IMR-90 (cell line): ENCODE measurements around the gene AMBRA1. TPM values are rescaled to one million over a fixed set of nuclear protein-coding genes. Genes with fewer than 3 reads are reported as not detected.

ENCODE experiments used
- ATAC-seq: fragments of 200-7000 bp; cut with Tn5 transposase; 2 replicates; pipeline ENCODE4 v1.9.1; 2020; ENCODE audit warnings: low read depth, mild to moderate bottlenecking, moderate library complexity
- BruUV-seq: library from RNA; stranded (reverse); fragments of 400-500 nt; replicated peaks from 2 replicates; lab custom pipeline; 2021; lab: Mats Ljungman, UMichigan
- CTCF ChIA-PET: fragments of 300-600 bp; formaldehyde crosslinking; extraction: SDS; loops from one replicate; lab custom pipeline; 2021; ENCODE audit warnings: antibody characterized with exemption; lab: Yijun Ruan, JAX
- POLR2A ChIA-PET: fragments of 300-600 bp; sonication (Branson Sonifier 250); formaldehyde crosslinking; loops from one replicate; lab custom pipeline; 2022; ENCODE audit warnings: antibody characterized with exemption; ENCODE audit not compliant: unreplicated experiment; lab: Charles Lee
- DNase-seq: peaks from one replicate; pipeline ENCODE4 v3.0.0; 2013
- H2AFZ ChIP-seq: replicated peaks from 2 replicates; pipeline ENCODE3; 2013; ENCODE audit warnings: low read length, mild to moderate bottlenecking; ENCODE audit not compliant: poor library complexity
- H2AK5ac ChIP-seq: 2 replicates; pipeline ENCODE4 v1.6.1; 2013; ENCODE audit warnings: low read depth, low read length, inconsistent platforms
- H2AK9ac ChIP-seq: replicated peaks from 2 replicates; pipeline ENCODE3; 2013; ENCODE audit warnings: mild to moderate bottlenecking, low read depth, low read length, moderate library complexity; ENCODE audit not compliant: poor library complexity
- H2BK120ac ChIP-seq: 2 replicates; pipeline ENCODE4 v1.6.1; 2013; ENCODE audit warnings: low read depth, low read length, inconsistent platforms
- H2BK15ac ChIP-seq: 3 replicates; pipeline ENCODE4 v1.6.1; 2013; ENCODE audit warnings: low read depth, low read length, inconsistent platforms
- H2BK20ac ChIP-seq: 2 replicates; pipeline ENCODE4 v1.6.1; 2013; ENCODE audit warnings: low read depth, mild to moderate bottlenecking, inconsistent platforms, low read length, moderate library complexity
- H2BK5ac ChIP-seq: 2 replicates; pipeline ENCODE4 v1.6.1; 2013; ENCODE audit warnings: mild to moderate bottlenecking, low read depth, low read length, inconsistent platforms; ENCODE audit not compliant: poor library complexity, severe bottlenecking
- H3K14ac ChIP-seq: replicated peaks from 2 replicates; pipeline ENCODE4 v1.6.1; 2013; ENCODE audit warnings: low read depth, low read length, inconsistent platforms
- H3K18ac ChIP-seq: 2 replicates; pipeline ENCODE4 v1.6.1; 2013; ENCODE audit warnings: low read depth, low read length, control low read depth
- H3K23ac ChIP-seq: 2 replicates; pipeline ENCODE4 v1.6.1; 2013; ENCODE audit warnings: low read depth, low read length, inconsistent platforms
- H3K27ac ChIP-seq: 2 replicates; pipeline ENCODE4 v1.5.1; 2013; ENCODE audit warnings: mild to moderate bottlenecking, control low read depth, low read length; ENCODE audit not compliant: insufficient read depth
- H3K27me3 ChIP-seq: 2 replicates; pipeline ENCODE4 v1.6.1; 2013; ENCODE audit warnings: low read length; ENCODE audit not compliant: control insufficient read depth, insufficient read depth
- H3K36me3 ChIP-seq: 2 replicates; pipeline ENCODE4 v1.6.1; 2013; ENCODE audit warnings: low read length, mixed read lengths; ENCODE audit not compliant: control insufficient read depth, insufficient read depth
- H3K4ac ChIP-seq: 2 replicates; pipeline ENCODE4 v1.6.1; 2013; ENCODE audit warnings: low read depth, low read length, inconsistent platforms
- H3K4me1 ChIP-seq: 2 replicates; pipeline ENCODE4 v1.6.1; 2013; ENCODE audit warnings: low read length, mixed read lengths; ENCODE audit not compliant: control insufficient read depth, insufficient read depth
- H3K4me2 ChIP-seq: 2 replicates; pipeline ENCODE4 v1.6.1; 2013; ENCODE audit warnings: low read depth, mild to moderate bottlenecking, control low read depth, low read length, moderate library complexity
- H3K4me3 ChIP-seq: 2 replicates; pipeline ENCODE4 v1.5.1; 2013; ENCODE audit warnings: low read depth, mild to moderate bottlenecking, control low read depth, low read length, moderate library complexity; ENCODE audit not compliant: insufficient read depth
- H3K56ac ChIP-seq: 2 replicates; pipeline ENCODE4 v1.6.1; 2013; ENCODE audit warnings: low read length, inconsistent platforms; ENCODE audit not compliant: insufficient read depth; ENCODE audit errors: extremely low read depth
- H3K79me1 ChIP-seq, 2 experiments: 2 replicates each; pipeline ENCODE4 v1.6.1; 2013; ENCODE audit warnings: low read length in 2 of 2, inconsistent platforms in 1 of 2, low read depth in 1 of 2
- H3K9ac ChIP-seq: 2 replicates; pipeline ENCODE4 v1.6.1; 2013; ENCODE audit warnings: low read depth, low read length, control low read depth
- H3K9me1 ChIP-seq: 2 replicates; pipeline ENCODE4 v1.6.1; 2013; ENCODE audit warnings: low read length, inconsistent platforms; ENCODE audit not compliant: insufficient read depth
- H3K9me3 ChIP-seq: 2 replicates; pipeline ENCODE4 v1.6.1; 2013; ENCODE audit warnings: low read length; ENCODE audit not compliant: control insufficient read depth, insufficient read depth
- H4K20me1 ChIP-seq: 2 replicates; pipeline ENCODE4 v1.6.1; 2013; ENCODE audit warnings: low read length, inconsistent platforms; ENCODE audit not compliant: insufficient read depth
- H4K5ac ChIP-seq: 2 replicates; pipeline ENCODE4 v1.6.1; 2013; ENCODE audit warnings: mild to moderate bottlenecking, low read depth, low read length, control low read depth
- H4K8ac ChIP-seq, 2 experiments: 2 replicates each; pipeline ENCODE4 v1.6.1; 2013; ENCODE audit warnings: low read depth in 2 of 2, low read length in 2 of 2, control low read depth in 1 of 2, inconsistent platforms in 1 of 2
- H4K91ac ChIP-seq: 2 replicates; pipeline ENCODE4 v1.6.1; 2013; ENCODE audit warnings: low read depth, low read length, inconsistent platforms; ENCODE audit not compliant: insufficient read depth
- CEBPB ChIP-seq: IDR thresholded peaks from 2 replicates; pipeline ENCODE4 v1.6.1; 2012; ENCODE audit warnings: low read depth, low read length, improper control_type of control experiment
- CHD1 ChIP-seq: IDR thresholded peaks from 2 replicates; pipeline ENCODE4 v1.6.1; 2012; ENCODE audit warnings: low read depth, low read length, improper control_type of control experiment
- FOS ChIP-seq: fragments of 150-350 bp; IDR thresholded peaks from 2 replicates; pipeline ENCODE4 v1.6.1; 2016; ENCODE audit warnings: low read depth, low read length
- MAFK ChIP-seq: IDR thresholded peaks from 2 replicates; pipeline ENCODE4 v1.6.1; 2012; ENCODE audit warnings: low read depth, low read length, improper control_type of control experiment
- MAZ ChIP-seq: IDR thresholded peaks from 2 replicates; pipeline ENCODE4 v1.6.1; 2012; ENCODE audit warnings: low read depth, mild to moderate bottlenecking, low read length, improper control_type of control experiment, moderate library complexity, borderline replicate concordance
- MXI1 ChIP-seq: IDR thresholded peaks from 2 replicates; pipeline ENCODE4 v1.6.1; 2012; ENCODE audit warnings: low read depth, mild to moderate bottlenecking, low read length, moderate library complexity, borderline replicate concordance
- NFE2L2 ChIP-seq: fragments of 150-350 bp; IDR thresholded peaks from 2 replicates; pipeline ENCODE4 v1.6.1; 2016; ENCODE audit warnings: low read depth, mild to moderate bottlenecking, low read length
- POLR2A ChIP-seq: IDR thresholded peaks from 2 replicates; pipeline ENCODE4 v1.6.1; 2012; ENCODE audit warnings: mild to moderate bottlenecking, low read depth, low read length
- RAD21 ChIP-seq: IDR thresholded peaks from 2 replicates; pipeline ENCODE4 v1.6.1; 2012; ENCODE audit warnings: low read length, improper control_type of control experiment
- RCOR1 ChIP-seq: IDR thresholded peaks from 2 replicates; pipeline ENCODE4 v1.6.1; 2012; ENCODE audit warnings: mild to moderate bottlenecking, low read length, improper control_type of control experiment; ENCODE audit not compliant: insufficient replicate concordance
- RFX5 ChIP-seq: IDR thresholded peaks from 2 replicates; pipeline ENCODE4 v1.8.0; 2012; ENCODE audit warnings: low read depth, mild to moderate bottlenecking, low read length, moderate library complexity
- SMC3 ChIP-seq: fragments of 150-350 bp; IDR thresholded peaks from 2 replicates; pipeline ENCODE4 v1.6.1; 2016; ENCODE audit warnings: low read depth, mild to moderate bottlenecking, antibody characterized with exemption, low read length, moderate library complexity
- WGBS, 2 experiments: methylation state at CpG; one replicate each; pipeline versions ENCODE4 v1.1.5 to v1.1.7; 2013; ENCODE audit warnings: missing lambda C conversion rate in 2 of 2; ENCODE audit not compliant: insufficient read length in 1 of 2; ENCODE audit errors: extremely low coverage in 2 of 2; 5-methylcytosine and 5-hydroxymethylcytosine counted together
- dilution Hi-C: fragments of 300-500 bp; cut with HindIII; formaldehyde crosslinking; loops from one replicate; pipeline ENCODE4 v1.14.3; 2018; ENCODE audit warnings: low sequenced_read_pairs; ENCODE audit not compliant: unreplicated experiment
- in situ Hi-C: fragments of 300-500 bp; cut with MboI; formaldehyde crosslinking; loops from 3 replicates; pipeline ENCODE4 v1.14.3; 2019; ENCODE audit warnings: low sequenced_read_pairs, inconsistent platforms, mixed read lengths
- intact Hi-C: fragments of 100-400 bp; cut with micrococcal nuclease; formaldehyde crosslinking; loops from 2 replicates; pipeline ENCODE4 v1.10.0; 2022
- polyA plus RNA-seq, 3 experiments: library from polyadenylated mRNA; depleted of rRNA; stranded (reverse); fragments of >200 nt; gene quantifications; 2 replicates each; pipeline ENCODE4 v1.2.3, GENCODE V29; 2012; ENCODE audit warnings: low replicate concordance in 1 of 3
- total RNA-seq: library from RNA; depleted of rRNA; stranded (reverse); fragments of >200 nt; gene quantifications from 2 replicates; pipeline ENCODE4 v1.2.3, GENCODE V29; 2012
- TF ChIP-seq, protein P1 (sequence below): fragments of 150-350 bp; IDR thresholded peaks from 2 replicates; pipeline ENCODE4 v1.6.1; 2017; ENCODE audit warnings: mild to moderate bottlenecking, antibody characterized with exemption, low read length, low read depth
- TF ChIP-seq, protein P2 (sequence below): conservative IDR thresholded peaks from 2 replicates; pipeline ENCODE4 v1.5.1; 2012; ENCODE audit warnings: mild to moderate bottlenecking, low read depth, low read length, improper control_type of control experiment
- TF ChIP-seq, protein P3 (sequence below): fragments of 150-350 bp; IDR thresholded peaks from 2 replicates; pipeline ENCODE4 v1.6.1; 2016; ENCODE audit warnings: low read depth, mild to moderate bottlenecking, low read length, moderate library complexity, borderline replicate concordance

AMBRA1 gene
- total and polyA plus RNA-seq, 2 of the 4 experiments (the other 2 are of a cell fraction) = 9.4 to 18.3 TPM

DNA sequence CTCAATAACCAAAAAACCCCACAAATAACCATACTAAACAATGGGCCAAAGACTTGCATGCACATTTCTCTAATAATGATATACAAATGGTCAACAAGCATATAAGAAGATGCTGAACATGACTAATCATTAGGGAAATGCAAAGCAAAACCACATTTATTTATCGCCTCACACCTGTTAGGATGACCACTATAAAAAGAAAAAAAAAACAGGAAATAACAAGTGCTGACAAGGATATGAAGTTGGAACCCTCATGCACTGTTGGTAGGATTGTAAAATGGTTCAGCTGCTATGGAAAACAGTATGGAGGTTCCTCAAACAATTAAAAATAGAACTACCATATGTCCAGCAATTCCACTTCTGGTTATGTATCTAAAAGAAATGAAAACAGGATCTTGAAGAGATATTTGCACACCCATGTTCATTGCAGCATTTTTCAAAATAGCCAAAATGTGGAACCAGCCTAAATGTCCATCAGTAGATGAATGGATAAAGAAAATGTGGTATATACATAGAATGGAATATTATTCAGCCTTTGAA is 66.2 kb downstream of the AMBRA1 start:
- Histone ChIP-seq H3K23ac (no peak overlapping the region), H3K18ac (no peak overlapping the region), H2BK120ac (no peak overlapping the region), H4K20me1 (peaks cover 62% of the 10 kb centered on the region), H3K4me1 (no peaks in the 10 kb centered on the region; the same call in 1 of the 2 replicates), H3K4ac (no peak overlapping the region), H3K27me3 (no peaks in the 10 kb centered on the region), H3K56ac (no peak overlapping the region), H2AK5ac (no peak overlapping the region), H4K5ac (no peak overlapping the region), H2BK5ac (no peak overlapping the region), H3K4me2 (no peak overlapping the region), H4K8ac (no peak overlapping the region), H4K91ac (no peak overlapping the region), H3K36me3 (no peaks in the 10 kb centered on the region), H3K4me3 (no peak overlapping the region), H3K79me1 (peaks cover 24 to 71% of the 10 kb centered on the region in 2 experiments), H3K9ac (no peak overlapping the region), H2BK15ac (no peak overlapping the region), H3K9me3 (peaks cover 2% of the 10 kb centered on the region; the same call in 1 of the 2 replicates), H3K9me1 (peaks cover 9% of the 10 kb centered on the region; the same call in 1 of the 2 replicates), H2BK20ac (no peak overlapping the region), H2AFZ (no peak overlapping the region), H3K14ac (no peak overlapping the region), H3K27ac (no peak overlapping the region), H2AK9ac (no peak overlapping the region)
- no TSS peak for BruUV-seq
- ChIA-PET POLR2A (no interaction called here), CTCF (interaction anchor here (0.6 kb wide), 2 partner anchors 83 to 86 kb away, joined by 3 to 5 read pairs; no protein-coding TSS in a partner anchor)
- DNase-seq = peak; percentile 33
- in situ Hi-C loops (no loop called here), intact Hi-C loops (loop anchor here (2.0 kb wide), 1 partner anchor 37 kb away; no protein-coding TSS in a partner anchor), dilution Hi-C loops (no loop called here)
- no peak for TF ChIP-seq POLR2A
- no peak for TF ChIP-seq RFX5
- TF ChIP-seq, protein P1, sequence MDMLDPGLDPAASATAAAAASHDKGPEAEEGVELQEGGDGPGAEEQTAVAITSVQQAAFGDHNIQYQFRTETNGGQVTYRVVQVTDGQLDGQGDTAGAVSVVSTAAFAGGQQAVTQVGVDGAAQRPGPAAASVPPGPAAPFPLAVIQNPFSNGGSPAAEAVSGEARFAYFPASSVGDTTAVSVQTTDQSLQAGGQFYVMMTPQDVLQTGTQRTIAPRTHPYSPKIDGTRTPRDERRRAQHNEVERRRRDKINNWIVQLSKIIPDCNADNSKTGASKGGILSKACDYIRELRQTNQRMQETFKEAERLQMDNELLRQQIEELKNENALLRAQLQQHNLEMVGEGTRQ = no peak
- TF ChIP-seq RCOR1 = no peak
- no peak for TF ChIP-seq RAD21
- no peak for TF ChIP-seq SMC3
- TF ChIP-seq, protein P2, sequence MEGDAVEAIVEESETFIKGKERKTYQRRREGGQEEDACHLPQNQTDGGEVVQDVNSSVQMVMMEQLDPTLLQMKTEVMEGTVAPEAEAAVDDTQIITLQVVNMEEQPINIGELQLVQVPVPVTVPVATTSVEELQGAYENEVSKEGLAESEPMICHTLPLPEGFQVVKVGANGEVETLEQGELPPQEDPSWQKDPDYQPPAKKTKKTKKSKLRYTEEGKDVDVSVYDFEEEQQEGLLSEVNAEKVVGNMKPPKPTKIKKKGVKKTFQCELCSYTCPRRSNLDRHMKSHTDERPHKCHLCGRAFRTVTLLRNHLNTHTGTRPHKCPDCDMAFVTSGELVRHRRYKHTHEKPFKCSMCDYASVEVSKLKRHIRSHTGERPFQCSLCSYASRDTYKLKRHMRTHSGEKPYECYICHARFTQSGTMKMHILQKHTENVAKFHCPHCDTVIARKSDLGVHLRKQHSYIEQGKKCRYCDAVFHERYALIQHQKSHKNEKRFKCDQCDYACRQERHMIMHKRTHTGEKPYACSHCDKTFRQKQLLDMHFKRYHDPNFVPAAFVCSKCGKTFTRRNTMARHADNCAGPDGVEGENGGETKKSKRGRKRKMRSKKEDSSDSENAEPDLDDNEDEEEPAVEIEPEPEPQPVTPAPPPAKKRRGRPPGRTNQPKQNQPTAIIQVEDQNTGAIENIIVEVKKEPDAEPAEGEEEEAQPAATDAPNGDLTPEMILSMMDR = no peak
- no peak for TF ChIP-seq MAZ
- TF ChIP-seq MAFK = no peak
- TF ChIP-seq MXI1 = no peak
- TF ChIP-seq, protein P3, sequence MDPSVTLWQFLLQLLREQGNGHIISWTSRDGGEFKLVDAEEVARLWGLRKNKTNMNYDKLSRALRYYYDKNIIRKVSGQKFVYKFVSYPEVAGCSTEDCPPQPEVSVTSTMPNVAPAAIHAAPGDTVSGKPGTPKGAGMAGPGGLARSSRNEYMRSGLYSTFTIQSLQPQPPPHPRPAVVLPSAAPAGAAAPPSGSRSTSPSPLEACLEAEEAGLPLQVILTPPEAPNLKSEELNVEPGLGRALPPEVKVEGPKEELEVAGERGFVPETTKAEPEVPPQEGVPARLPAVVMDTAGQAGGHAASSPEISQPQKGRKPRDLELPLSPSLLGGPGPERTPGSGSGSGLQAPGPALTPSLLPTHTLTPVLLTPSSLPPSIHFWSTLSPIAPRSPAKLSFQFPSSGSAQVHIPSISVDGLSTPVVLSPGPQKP = no peak
- TF ChIP-seq CHD1 = no peak
- no peak for TF ChIP-seq CEBPB
- TF ChIP-seq FOS = no peak
- no peak for TF ChIP-seq NFE2L2
- no CpG with 5 or more reads among the region's 1 CpG for WGBS, 2 experiments
- no peak for ATAC-seq
